ENCODE results near the gene REEP5.

- TF ChIP-seq CTCF (IDR thresholded peaks at IDR 0.05; ENCODE audit: low read depth, low read length) (no peak), MYC (IDR thresholded peaks at IDR 0.05; ENCODE audit: low read depth, low read length) (no peak)
Observed at GRCh38 chr5:112849912-112850311, 72.1 kb downstream of the REEP5 start.

Measured in NB4 (cell line).